GM19099 (cell line): ENCODE data around the gene CSKMT.
A peak's percentile ranks its signal among the peaks of the same experiment; 100 is the strongest.

ENCODE experiments used
- POLR2A ChIP-seq: IDR thresholded peaks from 3 replicates; pipeline ENCODE4 v1.6.1; 2011; ENCODE audit warnings: low read depth; ENCODE audit not compliant: insufficient read length; ENCODE audit errors: extremely low read depth

CSKMT gene

DNA sequence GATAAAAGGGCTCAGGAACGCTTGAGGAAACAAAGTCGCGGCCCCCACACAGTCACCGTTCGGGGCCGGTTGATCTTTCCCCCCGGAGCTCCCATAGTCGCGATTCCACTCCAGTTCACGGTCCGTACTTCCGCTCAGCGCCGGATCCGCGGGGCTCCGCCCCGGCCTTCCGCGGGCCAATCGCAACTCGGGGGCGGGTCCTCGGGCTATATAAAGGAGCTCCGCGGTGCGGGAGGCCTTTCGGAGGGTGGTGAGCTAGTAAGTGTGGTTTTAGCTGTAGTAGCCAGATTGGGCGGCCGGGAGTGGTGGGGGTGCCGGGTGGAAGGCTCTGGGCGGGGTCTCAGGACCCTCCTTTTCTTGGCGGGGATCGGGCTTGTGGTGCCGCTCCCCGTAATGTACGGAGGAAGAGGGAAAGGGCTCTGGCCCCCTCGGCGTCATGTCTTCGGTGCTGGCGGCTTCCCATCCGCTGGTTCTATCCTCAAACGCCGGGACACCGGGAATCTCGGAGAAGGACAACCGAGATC lies at the start of gene CSKMT, which contains the start of gene C11orf98:
TSS of gene CSKMT (plus strand) at position 238 of the 524 bp plus-strand sequence. CDS start 568 bp downstream, outside the sequence.
TSS of gene C11orf98 (minus strand) at position 136 of the 524 bp plus-strand sequence. CDS start at position 95, 41 bp downstream.
- TF ChIP-seq POLR2A: peak; percentile 99

DNA sequence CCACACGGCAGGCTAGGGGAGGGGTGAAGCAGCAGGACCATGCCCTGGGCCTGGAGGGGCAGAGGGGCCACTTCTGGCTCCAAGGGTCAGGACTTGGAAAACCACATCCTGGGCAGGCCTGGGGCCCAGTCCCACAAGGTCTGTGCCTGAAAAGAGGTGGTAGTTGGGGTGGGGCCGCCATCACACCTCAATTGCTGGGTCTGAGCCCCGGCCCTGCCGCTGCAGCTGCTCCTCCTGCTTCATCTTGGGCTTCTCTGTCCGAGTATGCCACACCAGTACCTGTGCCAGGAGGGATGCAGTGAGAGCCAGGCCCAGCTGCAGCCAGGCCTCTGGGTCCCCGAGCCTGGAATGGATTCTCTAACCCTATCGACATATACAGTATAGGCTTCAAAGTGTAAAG lies 49.6 kb upstream of the CSKMT start:
- TF ChIP-seq POLR2A: no peak

DNA sequence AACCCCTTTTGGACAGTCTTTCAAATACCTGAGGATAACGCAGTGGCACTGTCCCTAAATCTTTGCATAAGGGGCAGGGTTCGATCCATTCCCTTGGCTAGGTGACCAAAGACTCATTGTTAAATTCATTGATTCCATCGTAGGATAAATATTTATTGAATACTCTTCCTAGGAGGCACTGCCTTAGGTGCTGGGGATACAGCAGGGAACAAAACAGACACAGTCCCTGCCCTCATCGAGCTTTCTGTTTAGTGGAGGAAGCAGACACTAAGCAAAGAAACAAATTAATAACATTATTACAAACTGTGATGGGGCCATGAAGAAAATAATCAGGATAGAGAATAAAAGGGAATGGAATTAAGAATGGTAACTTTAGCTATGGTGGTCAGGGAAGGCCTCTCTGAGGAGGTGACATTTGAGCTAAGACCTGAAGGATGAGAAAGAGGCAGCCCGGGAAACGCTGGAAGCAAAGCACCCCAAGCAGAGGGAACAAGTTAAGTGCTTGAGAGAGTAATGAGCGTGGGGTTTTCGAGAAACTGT lies 44.0 kb upstream of the CSKMT start:
- no peak for TF ChIP-seq POLR2A

- peak; percentile 84 for TF ChIP-seq POLR2A
Measured at GRCh38 chr11:62621567-62622470, 43.3 kb upstream of the CSKMT start, which contains the start of gene B3GAT3. Gene B3GAT3 (minus strand): TSS chr11:62621986. CDS start chr11:62621947, 39 bp downstream.

DNA sequence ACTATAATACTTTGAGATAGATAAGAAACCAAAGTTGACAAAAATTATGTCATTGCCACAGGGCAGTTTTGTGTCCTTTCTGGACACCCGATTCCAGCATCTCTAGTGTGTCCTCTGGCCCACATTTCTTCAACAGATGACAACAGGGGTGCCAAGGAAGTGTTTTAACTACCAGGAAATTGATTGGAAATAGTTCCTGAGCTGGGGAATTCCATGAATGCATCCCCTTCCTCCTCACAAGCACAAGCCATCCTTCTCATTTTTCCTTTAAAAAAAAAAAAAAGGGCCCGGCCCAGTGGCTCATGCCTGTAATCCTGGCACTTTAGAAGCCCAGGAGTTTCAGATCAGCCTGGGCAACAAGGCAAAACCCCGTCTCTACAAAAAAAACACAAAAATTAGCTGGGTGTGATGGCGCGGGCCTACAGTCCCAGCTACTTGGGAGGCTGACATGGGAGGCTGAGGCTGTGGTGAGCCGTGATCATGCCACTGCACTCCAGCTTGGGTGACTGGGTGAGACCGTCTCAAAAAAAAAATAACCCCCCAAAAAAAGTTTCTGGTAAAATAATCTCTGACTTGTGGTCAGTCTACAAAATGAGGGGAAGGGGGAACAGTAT lies 42.5 kb upstream of the CSKMT start:
- TF ChIP-seq POLR2A: no peak

- TF ChIP-seq POLR2A: no peak
Measured at GRCh38 chr11:62627713-62628112, 37.4 kb upstream of the CSKMT start.

- TF ChIP-seq POLR2A: no peak
Measured at GRCh38 chr11:62632492-62632891, 32.6 kb upstream of the CSKMT start.

GRCh38 chr11:62644220-62644619 lies 20.9 kb upstream of the CSKMT start:
- no peak for TF ChIP-seq POLR2A

- TF ChIP-seq POLR2A: no peak
Measured at GRCh38 chr11:62645671-62645945, 19.5 kb upstream of the CSKMT start.

- TF ChIP-seq POLR2A: peak; percentile 94
Measured at GRCh38 chr11:62645946-62646824, 18.9 kb upstream of the CSKMT start, which contains the start of gene GANAB. Gene GANAB (minus strand): TSS chr11:62646613. CDS start chr11:62646599, 14 bp downstream.

DNA sequence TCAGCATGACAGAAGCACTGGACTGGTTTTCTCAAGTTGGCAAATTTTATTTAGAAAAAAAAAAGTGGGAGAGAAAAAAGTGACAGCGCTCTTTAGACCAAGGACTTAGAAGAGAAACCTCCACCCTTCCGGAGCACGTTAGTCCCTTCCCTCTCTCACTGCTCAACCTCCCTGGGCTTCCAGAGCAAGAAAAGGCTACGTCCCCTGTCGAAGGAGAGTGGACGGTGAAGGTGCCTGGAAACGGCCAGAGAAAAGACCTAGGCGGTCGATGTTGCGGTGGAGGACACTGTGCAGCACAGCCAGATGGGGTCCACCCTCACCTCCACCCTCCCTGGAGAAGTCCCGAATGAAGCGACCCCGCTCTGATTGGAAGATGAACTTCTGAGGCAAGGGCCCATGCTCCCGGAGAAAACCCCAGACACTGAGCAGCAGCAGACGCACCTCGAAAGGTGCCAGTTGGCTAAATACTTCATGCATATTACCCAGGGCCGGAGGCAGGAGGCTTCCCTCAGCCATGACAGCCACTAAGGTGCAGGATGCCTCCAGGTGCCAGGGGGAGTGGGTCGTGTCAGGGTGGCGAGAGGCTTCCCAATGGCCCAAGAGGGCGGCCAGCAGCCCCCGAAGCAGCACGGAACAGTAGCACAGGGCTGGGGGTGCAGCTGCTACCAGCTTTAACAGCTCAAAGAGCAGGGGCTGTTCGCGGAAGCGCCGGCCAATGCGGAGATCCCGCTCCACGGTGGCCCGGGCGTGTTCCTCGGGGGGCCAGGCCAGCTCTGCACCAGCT lies 18.1 kb upstream of the CSKMT start:
- TF ChIP-seq POLR2A: no peak

- no peak for TF ChIP-seq POLR2A
Measured at GRCh38 chr11:62647609-62648005, 17.5 kb upstream of the CSKMT start.

- no peak for TF ChIP-seq POLR2A
Measured at GRCh38 chr11:62648185-62648966, 16.7 kb upstream of the CSKMT start.
